GM21717 (cell line): ENCODE results near the gene CTTNBP2.

ENCODE experiments used
- ATAC-seq: cut with Tn5 transposase; IDR thresholded peaks from one replicate; pipeline ENCODE4 v1.9.1; 2021; ENCODE audit warnings: mild to moderate bottlenecking, moderate library complexity; ENCODE audit not compliant: unreplicated experiment

CTTNBP2 gene, protein sequence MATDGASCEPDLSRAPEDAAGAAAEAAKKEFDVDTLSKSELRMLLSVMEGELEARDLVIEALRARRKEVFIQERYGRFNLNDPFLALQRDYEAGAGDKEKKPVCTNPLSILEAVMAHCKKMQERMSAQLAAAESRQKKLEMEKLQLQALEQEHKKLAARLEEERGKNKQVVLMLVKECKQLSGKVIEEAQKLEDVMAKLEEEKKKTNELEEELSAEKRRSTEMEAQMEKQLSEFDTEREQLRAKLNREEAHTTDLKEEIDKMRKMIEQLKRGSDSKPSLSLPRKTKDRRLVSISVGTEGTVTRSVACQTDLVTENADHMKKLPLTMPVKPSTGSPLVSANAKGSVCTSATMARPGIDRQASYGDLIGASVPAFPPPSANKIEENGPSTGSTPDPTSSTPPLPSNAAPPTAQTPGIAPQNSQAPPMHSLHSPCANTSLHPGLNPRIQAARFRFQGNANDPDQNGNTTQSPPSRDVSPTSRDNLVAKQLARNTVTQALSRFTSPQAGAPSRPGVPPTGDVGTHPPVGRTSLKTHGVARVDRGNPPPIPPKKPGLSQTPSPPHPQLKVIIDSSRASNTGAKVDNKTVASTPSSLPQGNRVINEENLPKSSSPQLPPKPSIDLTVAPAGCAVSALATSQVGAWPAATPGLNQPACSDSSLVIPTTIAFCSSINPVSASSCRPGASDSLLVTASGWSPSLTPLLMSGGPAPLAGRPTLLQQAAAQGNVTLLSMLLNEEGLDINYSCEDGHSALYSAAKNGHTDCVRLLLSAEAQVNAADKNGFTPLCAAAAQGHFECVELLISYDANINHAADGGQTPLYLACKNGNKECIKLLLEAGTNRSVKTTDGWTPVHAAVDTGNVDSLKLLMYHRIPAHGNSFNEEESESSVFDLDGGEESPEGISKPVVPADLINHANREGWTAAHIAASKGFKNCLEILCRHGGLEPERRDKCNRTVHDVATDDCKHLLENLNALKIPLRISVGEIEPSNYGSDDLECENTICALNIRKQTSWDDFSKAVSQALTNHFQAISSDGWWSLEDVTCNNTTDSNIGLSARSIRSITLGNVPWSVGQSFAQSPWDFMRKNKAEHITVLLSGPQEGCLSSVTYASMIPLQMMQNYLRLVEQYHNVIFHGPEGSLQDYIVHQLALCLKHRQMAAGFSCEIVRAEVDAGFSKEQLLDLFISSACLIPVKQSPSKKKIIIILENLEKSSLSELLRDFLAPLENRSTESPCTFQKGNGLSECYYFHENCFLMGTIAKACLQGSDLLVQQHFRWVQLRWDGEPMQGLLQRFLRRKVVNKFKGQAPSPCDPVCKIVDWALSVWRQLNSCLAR (N-terminal part only)

DNA sequence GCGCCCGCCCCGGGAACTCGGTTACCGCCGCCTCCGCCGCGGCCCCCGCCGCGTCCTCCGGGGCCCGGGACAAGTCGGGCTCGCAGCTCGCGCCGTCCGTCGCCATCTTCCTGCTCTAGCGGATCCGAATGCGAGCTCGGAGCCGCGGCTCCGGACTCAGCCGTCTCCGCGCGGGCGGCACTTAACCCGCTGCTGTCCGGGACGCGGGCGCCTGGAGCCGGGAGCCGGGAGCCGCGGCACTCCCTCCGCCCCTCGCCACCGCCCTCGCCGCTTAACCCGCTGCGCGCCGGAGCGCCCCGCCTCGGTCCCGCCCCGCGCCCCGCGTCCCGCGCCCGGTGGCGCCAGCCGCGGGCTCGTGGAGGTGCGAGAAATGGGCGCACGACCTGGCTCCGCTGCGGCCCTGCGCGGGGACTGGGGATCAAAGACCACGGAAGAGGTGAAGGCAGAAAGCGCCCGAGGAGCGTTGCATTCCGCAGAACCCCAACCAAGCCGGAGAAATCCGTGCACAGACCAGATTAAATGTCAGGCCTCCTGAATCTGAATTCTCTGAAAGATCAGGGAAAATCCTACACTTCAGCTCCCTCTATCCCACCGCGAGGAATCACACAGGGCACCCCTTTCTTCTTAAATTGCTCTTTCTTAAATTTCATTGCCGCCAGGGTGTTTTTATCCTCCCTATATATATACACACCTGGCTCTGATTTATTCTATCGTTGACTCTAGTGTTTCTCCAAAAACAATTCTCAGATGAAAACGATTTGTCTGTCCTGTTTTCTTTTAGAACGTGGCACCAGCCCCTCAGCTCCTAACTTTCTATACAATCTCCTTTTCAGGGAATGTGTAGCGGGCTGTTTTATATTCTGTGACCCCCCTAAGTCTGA lies at the start of gene CTTNBP2:
TSS of gene CTTNBP2 (minus strand) at position 132 of the 881 bp plus-strand sequence. CDS start at position 106, 26 bp downstream.
- ATAC-seq: no peak

DNA sequence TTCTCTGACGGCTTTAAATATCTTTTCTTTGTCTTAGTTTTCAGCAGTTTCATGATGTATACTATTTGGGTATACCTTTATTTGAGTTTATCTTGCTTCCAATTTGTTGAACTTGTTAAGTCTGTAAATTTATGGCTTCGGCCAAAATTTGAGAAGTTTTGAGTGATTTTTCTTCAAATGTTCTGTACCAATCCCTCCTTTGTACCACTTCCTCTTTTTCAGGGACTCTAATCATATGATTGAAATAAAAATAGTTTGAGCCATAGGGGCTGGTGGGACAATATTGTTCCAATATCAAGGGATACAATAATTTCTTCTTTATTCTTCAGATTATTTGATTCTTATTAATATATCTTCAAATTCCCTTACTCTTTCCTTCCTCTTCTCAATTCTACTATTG lies 43.1 kb upstream of the CTTNBP2 start:
- ATAC-seq: no peak

DNA sequence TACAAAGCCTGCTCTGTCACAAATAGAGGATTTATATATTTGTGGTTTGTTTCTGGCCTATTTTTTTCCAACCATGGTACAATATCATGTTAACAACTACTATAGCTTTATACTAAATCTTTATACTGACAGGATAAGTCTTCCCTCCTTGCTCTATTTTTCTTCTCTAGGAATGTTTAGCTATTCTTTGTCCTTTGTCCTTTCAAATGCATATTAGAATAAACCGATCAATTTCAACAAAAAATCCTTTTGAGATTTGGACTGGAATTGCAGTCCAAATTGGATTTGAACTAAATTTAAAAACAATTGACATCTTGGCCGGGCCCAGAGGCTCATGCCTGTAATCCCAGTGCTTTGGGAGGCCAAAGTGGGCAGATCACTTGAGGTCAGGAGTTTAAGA lies 39.2 kb upstream of the CTTNBP2 start:
- no peak for ATAC-seq

DNA sequence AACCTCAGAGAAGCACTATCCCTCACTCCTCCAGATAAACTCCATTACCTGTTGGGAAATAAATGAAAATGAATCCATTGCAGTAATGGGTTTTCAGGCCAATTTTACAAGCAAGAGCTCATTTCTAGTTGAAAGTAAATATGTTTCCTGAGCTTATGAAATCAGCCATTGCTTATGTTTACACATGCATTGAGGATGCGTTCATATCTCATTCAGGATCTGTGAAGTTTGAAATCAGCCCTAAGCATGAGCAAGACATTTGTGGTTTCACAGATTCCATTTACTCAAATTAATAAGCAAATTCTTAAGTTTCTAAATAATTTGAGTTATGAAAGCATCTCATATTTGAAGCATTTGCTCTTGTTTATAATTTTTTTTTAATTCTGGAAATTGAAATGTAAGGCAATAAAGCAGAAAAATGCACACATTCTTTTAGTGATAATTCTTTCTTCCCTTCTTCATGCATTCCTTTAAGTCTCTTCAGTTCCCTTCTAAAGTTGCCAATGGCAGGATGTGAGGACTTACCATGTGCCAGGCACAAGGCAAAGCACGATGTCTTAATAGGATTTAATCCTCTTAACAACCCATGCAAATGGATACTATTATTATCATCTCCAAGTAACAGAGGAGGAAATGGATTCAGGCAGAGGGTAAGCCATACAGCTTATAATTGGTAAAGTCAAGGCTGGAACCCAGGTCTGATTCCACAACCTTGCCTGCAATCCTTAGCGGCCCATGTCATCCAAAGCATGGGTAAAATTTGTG lies 35.0 kb upstream of the CTTNBP2 start:
- ATAC-seq: no peak

DNA sequence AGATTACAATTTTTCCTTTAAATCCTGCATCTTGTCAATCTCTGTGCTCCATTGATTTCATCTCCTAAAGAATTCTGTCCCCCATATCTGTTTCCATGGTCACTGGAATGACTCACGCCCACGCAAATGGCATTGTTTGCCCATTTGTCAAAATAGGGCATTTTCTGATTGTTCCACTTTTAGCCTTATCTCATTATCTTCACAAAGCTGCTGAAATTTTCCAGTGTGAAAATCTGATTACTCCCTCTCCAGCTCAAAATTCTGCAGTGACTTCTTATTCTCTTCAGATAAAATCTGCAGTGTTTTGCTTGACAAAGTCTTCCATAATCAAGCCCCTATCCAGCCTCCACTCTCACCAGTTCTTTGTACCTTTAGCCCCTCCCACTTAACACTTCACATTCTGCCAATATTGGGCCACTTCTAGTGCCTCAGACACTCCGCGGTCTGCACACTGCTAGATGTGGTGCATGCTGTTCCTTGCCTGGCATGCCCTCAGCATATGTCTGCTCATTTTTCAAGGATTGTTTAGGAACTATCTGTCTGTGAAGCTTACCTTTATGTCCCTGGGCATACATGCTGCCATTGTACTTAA lies 33.9 kb upstream of the CTTNBP2 start:
- ATAC-seq: no peak

DNA sequence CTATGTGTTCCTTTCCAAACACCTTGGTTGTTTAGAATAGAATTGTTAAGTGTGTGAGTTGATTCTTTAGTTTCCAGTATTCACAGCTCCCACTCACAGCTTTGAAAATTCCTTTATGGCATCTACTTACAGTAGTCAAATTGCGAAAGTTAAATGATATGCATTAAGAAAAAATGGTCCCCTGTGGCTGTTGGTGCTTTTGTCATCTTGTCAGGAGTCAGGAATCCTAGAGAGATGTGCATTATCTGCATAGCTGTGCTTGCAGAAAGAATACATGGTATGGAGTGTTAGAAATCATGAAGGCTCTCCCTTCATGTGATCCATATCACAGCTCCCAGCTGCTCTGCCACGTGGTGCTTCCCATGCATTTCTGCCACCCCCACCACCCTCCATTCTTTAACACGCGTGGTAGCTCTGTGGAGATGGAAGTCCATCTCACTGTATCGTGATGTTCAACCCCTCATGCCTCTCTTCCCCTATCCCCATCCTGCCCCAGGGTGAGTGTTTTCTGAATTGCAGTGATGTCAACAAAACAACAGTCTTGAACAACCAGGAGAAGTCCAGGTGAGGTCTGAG lies 29.2 kb upstream of the CTTNBP2 start:
- ATAC-seq: no peak

DNA sequence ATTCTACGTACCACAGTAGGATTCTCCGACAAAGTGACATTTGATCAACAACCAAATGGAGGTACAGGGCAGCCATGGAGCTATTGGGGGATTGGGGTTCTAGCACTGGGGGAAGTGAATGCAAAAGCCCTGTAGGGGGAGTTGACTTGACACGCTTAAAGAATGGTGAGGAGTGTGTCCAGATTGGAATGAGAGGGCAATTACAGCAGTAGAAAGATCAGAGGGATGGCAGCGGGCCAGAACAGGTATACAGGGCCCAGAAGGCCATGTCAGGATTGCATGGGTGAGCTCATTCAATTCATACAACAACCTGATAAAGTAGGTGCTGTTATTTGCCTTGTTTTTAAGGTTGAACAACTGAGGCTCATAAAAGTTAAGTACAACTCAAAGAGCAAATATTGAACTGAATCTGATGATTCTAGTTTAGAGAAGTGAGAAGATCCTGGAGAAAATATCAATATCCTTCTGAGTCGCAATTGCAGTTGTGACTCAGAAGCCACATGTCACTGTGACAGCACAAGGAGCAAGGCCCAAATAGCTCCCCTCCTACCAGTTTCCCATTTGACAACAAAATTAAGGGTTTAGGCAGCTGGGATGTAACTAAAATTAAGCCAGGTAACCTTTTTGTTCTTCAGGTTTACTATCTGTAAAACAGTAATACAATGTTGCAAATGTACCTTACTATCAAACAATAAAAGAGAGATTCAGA lies 28.0 kb upstream of the CTTNBP2 start:
- ATAC-seq: no peak

DNA sequence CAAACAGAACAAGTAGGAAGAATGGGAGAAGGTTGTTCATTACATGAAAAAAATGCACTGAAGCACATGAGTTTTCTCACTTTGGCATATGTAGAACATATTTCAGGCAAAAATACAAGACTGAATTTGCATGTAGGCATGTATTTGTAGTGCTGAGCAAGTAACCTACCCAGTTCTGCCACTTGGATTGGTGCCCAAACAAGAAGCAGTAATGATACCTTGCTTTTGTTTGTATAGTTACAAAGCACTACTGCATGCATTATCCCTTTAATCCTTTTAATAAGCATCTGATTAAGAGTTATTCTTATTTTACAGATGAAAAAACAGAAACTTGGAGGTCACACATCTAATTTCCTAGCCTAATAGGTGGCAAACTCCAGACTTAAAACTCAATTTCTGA lies 23.1 kb upstream of the CTTNBP2 start:
- no peak for ATAC-seq

DNA sequence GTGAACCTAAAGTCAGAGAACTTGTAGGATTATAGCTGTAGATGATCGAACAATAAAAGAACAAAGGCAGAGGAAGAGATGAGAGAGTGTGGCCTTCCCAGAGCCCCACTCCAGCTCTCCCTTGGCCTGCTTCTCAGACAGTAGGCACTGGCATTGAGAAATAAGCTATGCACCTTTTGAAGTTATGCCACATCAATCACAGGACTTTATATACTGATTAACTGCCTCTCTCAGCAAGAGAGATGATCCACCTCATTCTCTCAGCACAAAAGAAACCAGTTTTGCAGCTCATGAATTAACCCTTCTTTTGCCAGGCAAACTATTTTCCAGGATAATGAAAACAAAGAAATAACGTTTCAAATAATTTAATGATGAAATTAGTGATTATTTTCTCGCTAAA lies 22.0 kb upstream of the CTTNBP2 start:
- no peak for ATAC-seq

DNA sequence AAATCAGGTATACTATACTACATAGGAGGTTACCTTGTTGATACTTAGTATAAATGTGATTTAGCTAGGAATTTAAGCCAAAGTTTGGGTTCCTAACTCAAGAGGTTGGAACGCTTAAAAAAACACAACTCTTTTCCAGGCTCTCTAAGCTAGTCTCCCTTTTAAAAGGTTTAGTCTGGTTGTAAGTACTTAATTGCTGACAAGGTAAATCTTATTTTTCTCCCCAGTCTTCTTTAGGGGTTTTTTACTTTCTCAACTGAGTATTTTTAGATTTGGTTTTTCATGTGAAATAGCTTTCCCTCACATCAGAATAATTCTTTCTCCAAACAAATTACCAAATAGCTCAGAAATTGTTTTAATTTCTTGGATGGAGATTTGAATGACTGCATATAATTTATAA lies 20.8 kb upstream of the CTTNBP2 start:
- no peak for ATAC-seq

DNA sequence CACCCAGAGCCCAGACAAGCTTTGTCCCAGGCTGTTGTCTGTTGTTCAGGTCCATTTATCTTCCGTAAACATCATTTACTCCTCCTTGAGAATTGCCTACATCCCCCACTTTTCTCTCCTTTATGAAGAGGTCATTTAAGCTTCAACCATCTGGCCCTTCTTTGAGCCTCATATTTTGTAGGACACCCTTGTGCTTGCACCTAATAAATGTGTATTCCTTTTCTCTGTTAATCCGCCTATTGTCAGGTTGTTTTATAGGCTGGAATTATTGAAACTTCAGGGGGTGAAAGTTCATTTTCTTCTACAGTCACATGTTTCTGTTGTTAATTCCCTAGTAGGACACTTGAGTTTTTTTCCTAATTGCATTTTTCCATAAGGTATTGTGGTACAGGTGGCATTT lies 19.6 kb upstream of the CTTNBP2 start:
- no peak for ATAC-seq

DNA sequence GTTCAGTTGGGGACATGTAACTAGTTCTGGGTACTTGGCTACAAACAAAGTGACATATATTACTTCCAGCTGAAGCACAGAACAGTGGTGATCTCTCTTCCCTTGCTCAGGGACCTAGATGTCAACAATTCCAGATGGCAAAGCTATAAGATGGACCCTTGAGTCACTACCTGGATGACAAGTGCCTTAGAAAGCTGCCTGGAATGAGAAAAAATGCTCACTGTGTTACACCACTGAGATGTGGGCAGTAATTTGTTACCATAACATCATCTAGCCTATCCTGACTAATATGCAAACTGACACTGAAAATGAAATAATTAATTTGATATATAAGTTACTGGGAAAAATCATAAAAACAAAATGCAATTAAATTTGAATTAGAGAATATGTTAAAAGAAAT lies 16.4 kb upstream of the CTTNBP2 start:
- ATAC-seq: no peak

DNA sequence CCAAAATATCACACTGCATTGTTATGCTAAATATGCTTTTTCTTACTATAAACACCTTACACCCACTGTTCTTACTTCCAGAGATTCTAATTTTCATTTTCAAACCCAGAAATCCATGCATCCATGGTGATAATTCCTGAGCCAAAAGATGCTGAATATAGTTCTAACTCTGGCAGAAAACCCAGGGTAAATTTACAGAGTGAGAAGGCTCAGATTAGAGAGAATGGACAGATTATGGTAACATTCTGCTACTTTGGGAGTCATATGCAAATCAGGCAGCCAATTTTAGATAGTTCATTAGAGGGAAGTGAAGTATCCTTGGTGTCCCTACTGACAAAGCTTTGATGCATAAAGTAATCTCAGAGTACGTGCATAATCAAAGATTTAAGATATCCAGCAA lies 15.4 kb upstream of the CTTNBP2 start:
- ATAC-seq: no peak

DNA sequence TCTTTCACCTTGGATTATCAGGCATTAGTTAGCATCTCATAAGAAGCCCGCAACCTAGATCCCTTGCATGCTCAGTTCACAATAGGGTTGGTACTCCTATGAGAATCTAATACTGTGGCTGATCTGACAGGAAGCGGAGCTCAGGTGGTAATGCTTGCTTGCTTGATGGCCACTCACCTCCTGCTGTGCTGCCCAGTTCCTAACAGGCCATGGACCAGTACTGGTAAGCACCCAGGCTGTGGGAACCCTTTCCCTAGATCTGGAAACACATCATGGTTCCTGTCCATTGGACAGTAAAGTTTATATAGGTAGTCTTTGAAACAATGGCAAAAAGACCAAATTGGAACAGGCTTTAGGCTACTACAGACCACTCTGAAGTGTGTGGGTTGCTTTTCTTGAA lies 9.4 kb upstream of the CTTNBP2 start:
- no peak for ATAC-seq

DNA sequence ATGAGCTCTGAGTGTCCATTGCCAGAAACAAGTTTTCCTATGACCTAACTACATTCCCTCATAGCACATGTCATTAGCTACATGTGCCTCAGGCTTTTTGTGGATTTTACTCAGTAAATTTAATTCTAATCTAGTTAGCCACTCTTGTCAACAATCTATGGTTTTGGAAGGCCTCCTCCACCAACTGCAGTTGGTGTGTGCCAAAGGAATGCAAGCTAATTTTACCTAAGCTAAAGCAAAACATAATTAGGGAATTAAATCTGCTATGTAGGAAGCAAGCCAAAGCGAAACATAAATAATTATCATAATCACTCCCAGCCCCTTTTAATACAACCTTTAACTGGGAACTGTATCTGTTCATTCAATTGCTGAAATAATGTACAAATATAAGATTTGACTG lies 3.5 kb upstream of the CTTNBP2 start:
- no peak for ATAC-seq

DNA sequence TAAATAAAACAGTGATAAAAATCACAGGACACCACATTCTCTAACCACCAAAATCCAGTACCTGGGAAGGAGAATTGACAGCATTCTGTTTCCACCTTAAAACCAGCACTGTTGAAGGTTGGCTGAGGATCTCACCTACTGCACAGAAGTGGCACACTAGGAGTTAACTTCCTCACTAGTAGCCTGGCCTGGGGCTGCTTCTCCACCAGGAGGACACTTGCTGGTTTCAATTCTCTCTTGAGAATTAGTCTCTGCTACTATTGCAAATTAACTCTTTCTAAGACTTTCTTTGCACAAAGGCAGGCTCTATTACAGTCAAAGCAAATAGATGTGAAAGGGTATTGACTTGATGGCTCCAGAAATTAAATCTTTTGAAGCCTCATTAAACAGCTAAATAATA lies 2.3 kb upstream of the CTTNBP2 start:
- no peak for ATAC-seq

DNA sequence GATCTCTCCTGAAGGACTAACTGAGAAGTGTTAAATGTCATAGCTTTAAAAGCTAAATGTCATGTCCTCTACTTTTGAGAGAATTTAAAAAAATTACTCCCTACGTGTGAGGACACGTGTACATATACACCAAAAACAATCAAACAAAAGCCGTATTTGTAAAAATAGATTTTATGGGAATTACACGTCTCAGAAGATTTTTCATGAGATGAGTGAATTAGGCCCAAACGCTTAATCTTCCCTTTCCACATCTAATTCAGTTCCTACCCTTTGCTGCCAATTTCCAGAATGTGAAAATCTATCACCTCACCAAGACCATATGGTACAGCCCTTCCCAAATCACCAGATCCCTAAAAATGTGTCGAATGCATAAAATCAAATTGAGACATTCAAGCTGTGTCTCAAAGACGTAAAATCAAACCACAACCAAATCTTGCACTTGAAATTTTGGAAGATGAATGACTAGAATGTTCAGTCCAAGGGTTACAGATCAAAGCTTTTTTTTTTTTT lies 1.0 kb upstream of the CTTNBP2 start:
- no peak for ATAC-seq
